Chondrocyte (in vitro differentiated cells): ENCODE measurements around the gene USP32. TPM values are rescaled to one million over a fixed set of nuclear protein-coding genes. Genes with fewer than 3 reads are reported as not detected.

Experiments
- DNase-seq: peaks from one replicate; pipeline ENCODE4 v3.0.0; 2021; ENCODE audit warnings: mixed read lengths, low spot score
- H3K27ac Mint-ChIP-seq: one replicate; pipeline ENCODE4 v1.8.0; 2021; ENCODE audit warnings: mild to moderate bottlenecking, moderate library complexity, mixed read lengths; ENCODE audit not compliant: unreplicated experiment
- H3K27me3 Mint-ChIP-seq: 2 replicates; pipeline ENCODE4 v1.8.0; 2021; ENCODE audit warnings: low read depth, mixed read lengths
- H3K36me3 Mint-ChIP-seq: 2 replicates; pipeline ENCODE4 v1.8.0; 2021; ENCODE audit warnings: low read depth, mixed read lengths
- H3K4me1 Mint-ChIP-seq: 2 replicates; pipeline ENCODE4 v1.8.0; 2021; ENCODE audit warnings: low read depth, mild to moderate bottlenecking, mixed read lengths
- H3K4me3 Mint-ChIP-seq: one replicate; pipeline ENCODE4 v1.8.0; 2021; ENCODE audit warnings: mild to moderate bottlenecking, moderate library complexity, mixed read lengths; ENCODE audit not compliant: unreplicated experiment
- H3K9me3 Mint-ChIP-seq: 2 replicates; pipeline ENCODE4 v1.8.0; 2021; ENCODE audit warnings: low read depth, mixed read lengths
- total RNA-seq: library from RNA; stranded (reverse); gene quantifications from 3 replicates; pipeline ENCODE4 v1.2.1, GENCODE V29; 2021
- TF ChIP-seq, protein P1 (sequence below): fragments of 200-600 bp; sonication (generic); IDR thresholded peaks from 2 replicates; pipeline ENCODE4 v1.5.0; 2021; ENCODE audit warnings: antibody characterized with exemption, mild to moderate bottlenecking, moderate library complexity

The USP32 gene
- total RNA-seq, 1 donor from 2014 or later: 42.2 TPM

DNA sequence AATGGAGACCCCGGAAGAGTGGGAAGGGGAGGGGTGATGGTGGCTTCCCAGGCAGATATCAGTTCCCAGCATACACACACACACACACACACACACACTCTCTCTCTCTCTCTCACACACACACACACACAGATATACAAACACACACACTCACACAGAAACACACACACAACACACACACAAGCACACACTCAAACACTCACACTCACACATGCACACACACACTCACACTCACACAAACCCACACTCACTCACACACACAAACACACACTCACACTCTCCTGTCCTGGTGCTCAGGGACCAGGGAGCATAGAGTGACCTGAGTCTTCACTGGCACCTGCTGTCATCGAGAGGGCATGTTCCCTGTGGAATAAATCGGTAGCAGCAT, 236.5 kb downstream of the USP32 start:
- no peak overlapping the region for H3K4me3 Mint-ChIP-seq
- H3K4me1 Mint-ChIP-seq: peaks cover 23% of the 10 kb centered on the region
- no peak for DNase-seq
- no peaks in the 10 kb centered on the region for H3K9me3 Mint-ChIP-seq
- no peaks in the 10 kb centered on the region for H3K36me3 Mint-ChIP-seq
- TF ChIP-seq, protein P1, sequence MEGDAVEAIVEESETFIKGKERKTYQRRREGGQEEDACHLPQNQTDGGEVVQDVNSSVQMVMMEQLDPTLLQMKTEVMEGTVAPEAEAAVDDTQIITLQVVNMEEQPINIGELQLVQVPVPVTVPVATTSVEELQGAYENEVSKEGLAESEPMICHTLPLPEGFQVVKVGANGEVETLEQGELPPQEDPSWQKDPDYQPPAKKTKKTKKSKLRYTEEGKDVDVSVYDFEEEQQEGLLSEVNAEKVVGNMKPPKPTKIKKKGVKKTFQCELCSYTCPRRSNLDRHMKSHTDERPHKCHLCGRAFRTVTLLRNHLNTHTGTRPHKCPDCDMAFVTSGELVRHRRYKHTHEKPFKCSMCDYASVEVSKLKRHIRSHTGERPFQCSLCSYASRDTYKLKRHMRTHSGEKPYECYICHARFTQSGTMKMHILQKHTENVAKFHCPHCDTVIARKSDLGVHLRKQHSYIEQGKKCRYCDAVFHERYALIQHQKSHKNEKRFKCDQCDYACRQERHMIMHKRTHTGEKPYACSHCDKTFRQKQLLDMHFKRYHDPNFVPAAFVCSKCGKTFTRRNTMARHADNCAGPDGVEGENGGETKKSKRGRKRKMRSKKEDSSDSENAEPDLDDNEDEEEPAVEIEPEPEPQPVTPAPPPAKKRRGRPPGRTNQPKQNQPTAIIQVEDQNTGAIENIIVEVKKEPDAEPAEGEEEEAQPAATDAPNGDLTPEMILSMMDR: no peak
- no peak overlapping the region for H3K27ac Mint-ChIP-seq
- peaks cover 21% of the 10 kb centered on the region for H3K27me3 Mint-ChIP-seq

DNA sequence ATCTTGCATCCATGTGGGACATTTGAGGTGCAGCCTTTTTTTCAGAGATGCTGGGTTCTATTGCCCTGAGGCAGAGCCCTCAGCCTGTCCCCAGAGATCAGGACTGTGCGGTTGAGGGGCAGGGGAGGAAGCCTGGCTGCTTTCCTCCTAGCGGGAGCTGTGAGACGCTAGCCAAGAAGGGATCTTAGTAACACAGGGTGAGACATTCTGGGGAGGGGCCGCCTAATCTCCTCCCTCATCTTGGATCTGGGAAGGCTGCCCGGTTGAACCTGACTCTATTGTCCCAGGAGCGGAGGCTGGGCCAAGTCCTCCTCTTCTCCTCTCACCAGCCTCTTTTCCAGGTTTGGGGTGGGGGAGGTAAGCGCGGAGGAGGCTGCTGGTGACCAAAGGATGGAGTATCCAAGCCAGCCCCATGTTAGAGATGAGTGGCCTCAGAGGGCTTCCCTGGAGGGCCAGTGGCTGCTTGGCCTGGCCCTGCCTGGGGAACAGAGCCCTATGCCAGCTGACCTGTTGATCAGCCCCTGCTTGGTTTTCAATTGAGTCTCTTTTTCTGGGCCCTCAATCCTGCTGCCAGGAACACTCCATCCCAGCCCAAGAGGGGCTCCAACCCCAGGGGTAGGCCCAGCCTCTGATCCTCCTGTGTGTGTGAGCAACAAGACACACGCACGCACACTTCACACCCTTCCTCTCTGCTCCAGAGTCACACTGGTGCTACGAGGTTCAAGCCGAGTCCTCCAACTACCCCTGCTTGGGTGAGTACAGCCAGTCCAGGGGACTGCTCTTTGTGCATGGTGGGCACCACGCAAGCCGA, 237.1 kb downstream of the USP32 start:
- Mint-ChIP-seq H3K27me3 (peaks cover 21% of the 10 kb centered on the region), H3K4me3 (no peak overlapping the region)

DNA sequence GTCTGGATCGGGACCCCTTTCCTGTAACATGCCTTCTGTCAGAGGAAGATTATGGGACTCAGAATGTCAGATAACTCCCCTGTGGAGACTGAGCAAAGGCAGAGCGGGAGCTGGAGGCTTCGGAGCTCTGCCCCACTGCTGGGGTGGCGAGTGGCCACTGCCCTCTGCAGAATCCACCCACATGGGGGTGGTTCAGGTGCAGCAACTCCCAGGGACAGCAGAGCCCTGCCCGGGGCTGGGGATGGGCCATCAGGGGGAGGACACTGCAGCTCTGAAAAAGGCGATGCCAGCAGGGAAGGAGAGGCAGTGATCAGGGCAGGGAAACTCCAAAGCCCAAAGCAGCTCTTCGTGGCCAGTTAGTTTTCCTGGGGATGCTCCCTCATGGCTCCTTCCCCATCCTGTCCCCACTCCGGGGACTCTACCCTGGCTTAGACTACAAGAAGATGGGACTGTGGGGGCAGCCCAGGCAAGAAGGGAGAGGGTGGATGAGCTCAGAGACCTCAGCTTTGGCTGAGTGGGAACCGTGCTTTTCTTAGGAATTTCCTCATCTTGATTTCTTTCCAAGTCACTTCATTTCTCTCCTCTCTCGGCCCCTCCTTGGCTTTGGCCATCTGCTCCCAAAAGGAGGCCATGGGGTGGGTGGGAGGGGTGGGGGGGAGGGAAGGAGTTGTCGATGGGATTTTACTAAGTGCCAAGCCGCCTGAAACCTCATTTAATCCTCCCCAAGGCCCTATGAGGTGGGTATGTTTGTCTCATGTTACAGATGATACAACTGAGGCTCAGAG, 238.1 kb downstream of the USP32 start:
- no peak overlapping the region for H3K27ac Mint-ChIP-seq
- no peak overlapping the region for H3K4me3 Mint-ChIP-seq
- peaks cover 29% of the 10 kb centered on the region for H3K27me3 Mint-ChIP-seq
- TF ChIP-seq, protein P1: no peak
- no peaks in the 10 kb centered on the region for H3K36me3 Mint-ChIP-seq
- peak; percentile 69 for DNase-seq
- peaks cover 21% of the 10 kb centered on the region for H3K4me1 Mint-ChIP-seq
- H3K9me3 Mint-ChIP-seq: no peaks in the 10 kb centered on the region

More for the DNA sequence above, 237.1 kb downstream of the USP32 start:
- no peaks in the 10 kb centered on the region for H3K9me3 Mint-ChIP-seq
- DNase-seq: no peak
- no peaks in the 10 kb centered on the region for H3K36me3 Mint-ChIP-seq
- no peak overlapping the region for H3K27ac Mint-ChIP-seq
- peaks cover 23% of the 10 kb centered on the region for H3K4me1 Mint-ChIP-seq
- TF ChIP-seq, protein P1: no peak

DNA sequence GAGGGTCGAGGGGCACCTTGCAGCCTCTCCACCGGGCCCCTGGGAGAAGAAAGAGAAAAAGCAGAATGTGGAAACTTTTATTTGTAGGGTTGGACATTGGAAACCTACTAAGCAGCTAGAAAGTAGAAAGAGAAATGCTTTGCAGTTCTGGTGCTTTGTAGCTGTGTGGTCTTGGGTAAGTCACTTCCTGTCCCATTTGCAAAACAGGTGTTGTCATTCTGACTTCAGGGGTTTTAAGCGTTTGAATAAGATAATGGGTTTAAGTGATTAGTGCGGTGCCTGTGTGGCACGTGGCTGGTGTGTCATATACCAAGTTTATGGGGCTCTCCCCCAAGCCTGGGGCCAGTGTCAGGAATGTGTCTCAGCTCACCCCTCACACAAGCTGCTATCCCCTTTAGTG, 240.6 kb downstream of the USP32 start:
- no peaks in the 10 kb centered on the region for H3K36me3 Mint-ChIP-seq
- no peak overlapping the region for H3K4me3 Mint-ChIP-seq
- H3K27me3 Mint-ChIP-seq: peaks cover 42% of the 10 kb centered on the region
- TF ChIP-seq, protein P1: no peak
- H3K9me3 Mint-ChIP-seq: no peaks in the 10 kb centered on the region
- no peak for DNase-seq
- peaks cover 21% of the 10 kb centered on the region for H3K4me1 Mint-ChIP-seq
- H3K27ac Mint-ChIP-seq: no peak overlapping the region
